ENCODE measurements around the gene ZBTB7B. TPM values are rescaled to one million over a fixed set of nuclear protein-coding genes. Genes with fewer than 3 reads are reported as not detected.

ZBTB7B gene
- total RNA-seq, 1 donor from 2014 or later: 41.9 TPM

GRCh38 chr1:155011004-155011416 lies 8.4 kb downstream of the ZBTB7B start:
- no peak for DNase-seq (ENCODE audit: low spot score)
- intact Hi-C loops (cut with DNase I): no loop called here

GRCh38 chr1:155011437-155012025 lies 8.9 kb downstream of the ZBTB7B start:
- intact Hi-C loops (cut with DNase I): no loop called here
- DNase-seq (ENCODE audit: low spot score): no peak

- intact Hi-C loops (cut with DNase I): no loop called here
- no peak for DNase-seq (ENCODE audit: low spot score)
Measured at GRCh38 chr1:155012026-155012546, 9.5 kb downstream of the ZBTB7B start.

- no peak for DNase-seq (ENCODE audit: low spot score)
- intact Hi-C loops (cut with DNase I): no loop called here
Measured at GRCh38 chr1:155012776-155013602, 10.4 kb downstream of the ZBTB7B start.

- intact Hi-C loops (cut with DNase I): no loop called here
- DNase-seq (ENCODE audit: low spot score): no peak
Measured at GRCh38 chr1:155013632-155014031, 11.0 kb downstream of the ZBTB7B start.

- intact Hi-C loops (cut with DNase I): loop anchor here (5.0 kb wide), 1 partner anchor 47 kb away; the partner anchor contains the start of gene EFNA4
- no peak for DNase-seq (ENCODE audit: low spot score)
Measured at GRCh38 chr1:155014709-155015508, 12.3 kb downstream of the ZBTB7B start.

- intact Hi-C loops (cut with DNase I): loop anchor here (2.0 to 5.0 kb wide), 3 partner anchors 15 to 47 kb away; partner anchors contain the start of gene EFNA4
- no peak for DNase-seq (ENCODE audit: low spot score)
Measured at GRCh38 chr1:155015527-155016230, 13.1 kb downstream of the ZBTB7B start.

- intact Hi-C loops (cut with DNase I): loop anchor here (2.0 to 5.0 kb wide), 3 partner anchors 16 to 46 kb away; partner anchors contain the start of gene EFNA4
- DNase-seq (ENCODE audit: low spot score): no peak
Measured at GRCh38 chr1:155016231-155016831, 13.7 kb downstream of the ZBTB7B start.

GRCh38 chr1:155017041-155017945 lies 14.7 kb downstream of the ZBTB7B start:
- peak; percentile 94 for DNase-seq (ENCODE audit: low spot score)
- intact Hi-C loops (cut with DNase I): loop anchor here (1.0 to 5.0 kb wide), 4 partner anchors 16 to 56 kb away; partner anchors contain the start of genes EFNA4 and PYGO2

- no peak for DNase-seq (ENCODE audit: low spot score)
- intact Hi-C loops (cut with DNase I): loop anchor here (1.0 to 5.0 kb wide), 4 partner anchors 17 to 57 kb away; partner anchors contain the start of genes EFNA4 and PYGO2
Measured at GRCh38 chr1:155017946-155018316, 15.3 kb downstream of the ZBTB7B start.

- no peak for DNase-seq (ENCODE audit: low spot score)
Measured at GRCh38 chr1:155018617-155019348, 16.2 kb downstream of the ZBTB7B start.

GRCh38 chr1:155019377-155020245 lies 17.0 kb downstream of the ZBTB7B start:
- intact Hi-C loops (cut with DNase I): loop anchor here (5.0 kb wide), 1 partner anchor 43 kb away; the partner anchor contains the start of gene EFNA4
- no peak for DNase-seq (ENCODE audit: low spot score)

More at GRCh38 chr1:155018617-155019348, 16.2 kb downstream of the ZBTB7B start:
- intact Hi-C loops (cut with DNase I): loop anchor here (5.0 kb wide), 1 partner anchor 44 kb away; the partner anchor contains the start of gene EFNA4

- DNase-seq (ENCODE audit: low spot score): no peak
- intact Hi-C loops (cut with DNase I): no loop called here
Measured at GRCh38 chr1:155022136-155022926, 19.7 kb downstream of the ZBTB7B start.

GRCh38 chr1:155022927-155023236 lies 20.3 kb downstream of the ZBTB7B start:
- no peak for DNase-seq (ENCODE audit: low spot score)
- intact Hi-C loops (cut with DNase I): no loop called here

- no peak for DNase-seq (ENCODE audit: low spot score)
Measured at GRCh38 chr1:155023627-155024026, 21.0 kb downstream of the ZBTB7B start.

More at GRCh38 chr1:155023627-155024026, 21.0 kb downstream of the ZBTB7B start:
- intact Hi-C loops (cut with DNase I): no loop called here

Data from cardiac septum (tissue), 1 donor.